Central memory CD8-positive, alpha-beta T cell (primary cell): ENCODE measurements around the gene LRRC26.
"Not testable (repeated sequence)": the region's sequence is repeated elsewhere in the genome, so short reads cannot be mapped to it uniquely, and the experiment has no call there.

Source experiments
- ATAC-seq: fragments of 150-1000 bp; cut with Tn5 transposase; replicated peaks from 2 replicates; pipeline ENCODE4 v1.10.0; 2022; ENCODE audit warnings: mild to moderate bottlenecking, moderate FRiP score, moderate number of reproducible peaks; ENCODE audit not compliant: poor library complexity, severe bottlenecking; ENCODE audit errors: extremely low read depth
- DNase-seq, 2 donors: peaks; one replicate each; pipeline ENCODE4 v3.0.0; 2021; ENCODE audit warnings: low spot score in 2 of 2
- H3K27ac Mint-ChIP-seq: one replicate; pipeline ENCODE4 v1.8.0; 2022; ENCODE audit warnings: low read depth, mild to moderate bottlenecking, moderate library complexity, mixed read lengths
- H3K27me3 Mint-ChIP-seq: one replicate; pipeline ENCODE4 v1.8.0; 2022; ENCODE audit warnings: mixed read lengths
- H3K36me3 Mint-ChIP-seq: one replicate; pipeline ENCODE4 v1.8.0; 2022; ENCODE audit warnings: mild to moderate bottlenecking, moderate library complexity, mixed read lengths; ENCODE audit not compliant: insufficient read depth
- H3K4me1 Mint-ChIP-seq: one replicate; pipeline ENCODE4 v1.8.0; 2022; ENCODE audit warnings: mixed read lengths
- H3K4me3 Mint-ChIP-seq: one replicate; pipeline ENCODE4 v1.8.0; 2022; ENCODE audit warnings: mild to moderate bottlenecking, moderate library complexity, mixed read lengths
- H3K9me3 Mint-ChIP-seq: one replicate; pipeline ENCODE4 v1.8.0; 2022; ENCODE audit warnings: mixed read lengths

The LRRC26 gene

GRCh38 chr9:137121927-137122795, 47.7 kb downstream of the LRRC26 start:
- H3K4me3 Mint-ChIP-seq, result not testable (repeated sequence)

More at GRCh38 chr9:137121927-137122795, 47.7 kb downstream of the LRRC26 start:
- not testable (repeated sequence) for DNase-seq, H3K27ac Mint-ChIP-seq, H3K27me3 Mint-ChIP-seq, H3K9me3 Mint-ChIP-seq, H3K36me3 Mint-ChIP-seq, ATAC-seq
- peaks cover 15% of the 10 kb centered on the region for H3K4me1 Mint-ChIP-seq
